Myocyte (in vitro differentiated cells): ENCODE results near the gene ZNF691. TPM values are rescaled to one million over a fixed set of nuclear protein-coding genes. Genes with fewer than 3 reads are reported as not detected.
A peak's percentile ranks its signal among the peaks of the same experiment; 100 is the strongest.
"Not testable (repeated sequence)": the region's sequence is repeated elsewhere in the genome, so short reads cannot be mapped to it uniquely, and the experiment has no call there.

Source experiments
- DNase-seq: peaks from one replicate; pipeline ENCODE4 v3.0.0-alpha.2; 2012; ENCODE audit warnings: low read depth
- polyA plus RNA-seq: library from polyadenylated mRNA; unstranded; fragments of >200 nt; gene quantifications from one replicate; pipeline ENCODE4 v1.2.1, GENCODE V29; 2012; ENCODE audit warnings: missing spikeins
- total RNA-seq: library from RNA; depleted of rRNA; stranded (reverse); fragments of >200 nt; gene quantifications from 2 replicates; pipeline ENCODE4 v1.2.3, GENCODE V29; 2014

The ZNF691 gene, protein sequence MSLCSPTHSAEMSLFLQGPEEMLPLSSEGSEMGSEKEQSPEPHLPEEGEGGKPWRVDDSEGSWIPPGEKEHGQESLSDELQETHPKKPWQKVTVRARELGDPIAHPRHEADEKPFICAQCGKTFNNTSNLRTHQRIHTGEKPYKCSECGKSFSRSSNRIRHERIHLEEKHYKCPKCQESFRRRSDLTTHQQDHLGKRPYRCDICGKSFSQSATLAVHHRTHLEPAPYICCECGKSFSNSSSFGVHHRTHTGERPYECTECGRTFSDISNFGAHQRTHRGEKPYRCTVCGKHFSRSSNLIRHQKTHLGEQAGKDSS
- total RNA-seq = 10.8 and 11.1 TPM in 2 replicates
- polyA plus RNA-seq = 7.8 TPM

DNA sequence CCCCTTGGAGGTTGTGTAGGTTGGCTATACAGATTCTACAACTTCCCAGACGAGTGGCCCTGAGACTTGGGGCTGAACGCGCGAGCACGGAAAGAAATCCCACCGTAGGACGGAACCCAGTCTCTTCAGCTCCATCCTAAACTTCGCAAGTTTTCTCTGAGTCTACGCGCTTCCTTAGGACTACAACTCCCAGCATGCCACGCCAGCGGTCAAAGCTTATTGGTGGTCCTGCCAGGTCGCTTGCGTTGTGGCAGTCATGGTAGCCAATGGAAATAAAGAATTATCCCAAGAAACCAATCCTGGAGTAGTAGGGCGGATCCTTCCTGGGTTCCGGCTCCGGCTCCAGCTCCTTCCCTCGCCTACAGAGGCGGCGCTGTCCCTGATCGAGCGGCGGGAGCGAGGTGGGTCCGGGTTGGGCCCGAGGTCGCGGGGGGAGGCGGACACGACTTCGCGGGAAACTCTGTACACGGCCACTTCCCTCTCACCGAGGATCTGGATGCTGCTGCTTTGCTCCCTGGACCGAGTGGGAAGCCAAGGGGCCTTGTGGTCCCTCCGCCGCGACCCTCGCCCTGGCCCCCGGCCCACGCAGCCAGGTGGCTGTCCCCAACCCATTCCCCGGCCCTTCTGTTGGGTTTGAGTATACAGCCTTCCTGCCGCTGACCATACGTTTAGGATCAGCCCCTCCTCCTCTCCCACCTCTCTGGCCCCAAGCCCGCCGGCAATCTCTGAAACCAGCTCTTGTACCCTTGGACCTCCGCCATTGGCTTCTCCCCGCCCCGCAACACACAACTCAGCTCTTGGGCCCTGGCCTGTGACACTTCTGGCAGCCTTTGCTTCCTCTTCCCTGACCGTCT lies at the start of gene ZNF691:
Gene ZNF691 (plus strand): TSS at position 357 of the 854 bp plus-strand sequence. CDS start 3,046 bp downstream, outside the sequence.
- DNase-seq = peak; percentile 98

DNA sequence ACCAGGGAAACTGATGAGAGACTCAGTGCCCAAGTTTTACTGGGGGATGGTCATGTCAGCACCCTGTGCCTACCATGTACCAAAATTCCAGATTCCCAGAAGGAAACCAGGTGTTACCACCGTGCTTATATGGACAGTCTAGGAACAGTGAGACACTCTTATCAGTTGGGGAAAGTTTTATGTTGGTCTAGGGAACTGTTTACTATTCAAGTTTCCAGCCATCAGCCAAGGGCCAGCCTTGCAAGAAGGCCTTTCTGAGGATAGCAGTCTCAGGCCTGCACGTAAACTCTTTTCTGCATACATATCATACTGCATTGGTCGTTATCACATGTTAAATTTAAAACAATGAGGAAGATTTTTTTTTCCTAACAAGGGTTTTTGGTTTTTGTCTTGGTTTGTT lies 49.0 kb upstream of the ZNF691 start:
- no peak for DNase-seq

GRCh38 chr1:42797979-42798378 lies 48.4 kb upstream of the ZNF691 start:
- no peak for DNase-seq

GRCh38 chr1:42801832-42802473 lies 44.5 kb upstream of the ZNF691 start:
- DNase-seq = peak; percentile 48

DNA sequence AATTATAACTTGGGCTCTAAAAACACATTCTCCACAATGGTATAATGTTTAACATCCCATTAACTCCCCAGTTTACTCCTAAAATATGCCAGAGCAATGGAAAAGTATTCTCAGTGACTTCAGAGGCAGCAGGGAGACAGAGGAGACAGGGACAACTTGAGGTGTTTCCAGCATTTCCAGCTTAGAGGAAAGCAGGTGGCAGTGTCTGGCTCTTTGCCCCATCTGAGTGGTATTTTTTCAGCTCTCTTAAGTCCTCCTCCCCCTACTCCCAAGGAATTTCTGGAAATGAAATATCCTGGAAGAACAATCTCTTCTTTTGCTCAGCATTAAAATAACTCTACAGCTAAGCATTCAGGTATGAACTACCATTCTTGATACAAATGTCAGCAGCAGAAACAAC lies 40.2 kb upstream of the ZNF691 start:
- DNase-seq = peak; percentile 57

DNA sequence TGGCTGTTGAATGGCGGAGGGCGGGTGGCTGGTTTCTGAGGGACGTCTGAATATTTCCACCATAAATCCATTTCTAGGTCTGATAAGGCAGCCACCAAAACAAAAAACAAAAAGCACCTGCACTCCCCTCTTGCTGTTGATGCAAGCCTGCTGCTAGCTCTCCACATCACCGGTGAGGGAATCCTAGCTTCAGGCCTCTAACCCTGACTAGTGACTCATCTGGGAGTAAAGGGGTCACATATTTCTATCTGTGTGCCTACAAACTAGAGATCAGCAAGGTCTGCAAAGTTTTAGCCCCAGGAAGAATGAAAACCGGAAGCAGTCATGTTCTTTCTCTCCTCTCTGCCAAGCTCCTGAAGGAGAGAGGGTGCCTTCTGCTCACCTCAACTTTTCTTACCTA lies 39.8 kb upstream of the ZNF691 start:
- peak; percentile 56 for DNase-seq

DNA sequence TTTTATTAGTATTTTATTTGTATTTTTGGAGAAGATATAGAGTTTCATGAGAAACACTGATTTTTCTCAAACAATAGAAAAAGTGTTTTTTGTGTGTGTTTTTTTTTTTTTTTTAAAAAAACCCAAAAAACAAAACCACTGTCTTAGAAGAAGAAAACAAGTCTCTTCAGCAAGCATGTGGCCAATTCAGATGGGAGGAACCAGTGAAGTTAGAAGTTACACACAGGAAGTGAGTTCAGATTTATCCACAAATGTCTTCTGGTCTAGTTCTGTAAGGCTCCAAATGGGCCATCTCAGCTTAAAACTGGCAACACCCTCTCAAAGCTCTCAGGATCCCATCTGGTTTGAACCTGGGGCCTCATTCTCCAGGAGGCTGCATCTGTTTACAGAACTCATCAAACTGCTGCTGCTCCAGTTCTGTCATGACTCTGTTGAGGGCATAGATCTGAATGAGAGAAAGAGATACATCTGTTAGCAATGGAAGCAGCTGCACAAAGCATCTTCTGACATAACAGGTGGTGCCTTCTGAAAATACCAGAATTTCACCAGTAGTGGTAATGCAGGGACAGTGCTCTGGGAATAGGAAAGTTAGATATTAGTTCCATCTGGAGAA lies 39.3 kb upstream of the ZNF691 start:
- DNase-seq = peak; percentile 91

DNA sequence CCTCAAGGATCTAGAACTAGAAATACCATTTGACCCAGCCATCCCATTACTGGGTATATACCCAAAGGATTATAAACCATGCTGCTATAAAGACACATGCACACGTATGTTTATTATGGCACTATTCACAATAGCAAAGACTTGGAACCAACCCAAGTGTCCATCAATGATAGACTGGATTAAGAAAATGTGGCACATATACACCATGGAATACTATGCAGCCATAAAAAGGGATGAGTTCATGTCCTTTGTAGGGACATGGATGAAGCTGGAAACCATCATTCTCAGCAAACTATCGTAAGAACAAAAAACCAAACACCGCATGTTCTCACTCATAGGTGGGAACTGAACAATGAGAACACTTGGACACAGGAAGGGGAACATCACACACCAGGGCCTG lies 31.6 kb upstream of the ZNF691 start:
- DNase-seq = not testable (repeated sequence)

- DNase-seq = no peak
Observed at GRCh38 chr1:42815941-42816584, 30.4 kb upstream of the ZNF691 start.

- DNase-seq = peak; percentile 88
Observed at GRCh38 chr1:42816585-42817439, 29.6 kb upstream of the ZNF691 start, which contains the start of the genes ERMAP and SVBP. Gene ERMAP, plus strand, starts transcription at chr1:42817122. Its CDS starts 13,327 bp downstream, at chr1:42830449. Gene SVBP, minus strand, starts transcription at chr1:42817397. Its CDS starts 853 bp downstream, at chr1:42816544.

GRCh38 chr1:42817440-42817767 lies 29.0 kb upstream of the ZNF691 start:
- no peak for DNase-seq

DNA sequence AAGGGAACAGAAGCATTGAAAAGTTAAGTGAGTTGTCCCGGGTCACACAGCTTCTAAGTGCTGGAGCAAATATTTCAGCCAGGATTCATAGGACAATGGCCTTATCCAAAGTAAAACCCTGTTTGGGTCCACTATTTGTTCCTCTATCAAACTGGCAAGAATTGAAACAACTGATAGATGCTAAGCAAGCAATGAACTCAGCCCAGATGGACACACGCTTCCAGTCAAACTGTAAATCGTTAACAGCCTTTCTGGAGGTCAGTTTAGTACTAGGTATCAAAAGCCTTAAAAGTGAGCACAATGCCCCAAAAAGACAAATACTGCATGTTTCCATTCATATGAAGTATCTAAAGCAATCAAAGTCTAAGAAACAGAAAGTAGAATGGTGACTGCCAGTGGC lies 28.4 kb upstream of the ZNF691 start:
- DNase-seq = no peak

- no peak for DNase-seq
Observed at GRCh38 chr1:42820813-42821212, 25.6 kb upstream of the ZNF691 start.

DNA sequence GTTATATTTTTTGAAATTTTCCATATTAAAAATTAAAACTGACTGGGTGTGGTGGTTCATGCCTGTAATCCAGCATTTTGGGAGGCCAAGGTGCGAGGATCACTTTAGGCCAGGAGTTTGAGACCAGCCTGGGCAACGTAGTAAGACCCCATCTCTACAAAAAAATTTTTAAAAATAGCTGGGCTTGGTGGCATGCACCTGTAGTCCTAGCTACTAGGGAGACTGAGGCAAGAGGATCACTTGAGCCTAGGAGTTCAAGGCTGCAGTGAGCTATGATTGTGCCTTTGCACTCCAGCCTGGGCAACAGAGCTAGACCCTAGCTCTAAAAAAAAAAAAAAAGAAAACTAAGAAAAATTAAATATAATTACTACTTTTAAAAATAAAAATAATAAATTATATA lies 24.7 kb upstream of the ZNF691 start:
- no peak for DNase-seq

DNA sequence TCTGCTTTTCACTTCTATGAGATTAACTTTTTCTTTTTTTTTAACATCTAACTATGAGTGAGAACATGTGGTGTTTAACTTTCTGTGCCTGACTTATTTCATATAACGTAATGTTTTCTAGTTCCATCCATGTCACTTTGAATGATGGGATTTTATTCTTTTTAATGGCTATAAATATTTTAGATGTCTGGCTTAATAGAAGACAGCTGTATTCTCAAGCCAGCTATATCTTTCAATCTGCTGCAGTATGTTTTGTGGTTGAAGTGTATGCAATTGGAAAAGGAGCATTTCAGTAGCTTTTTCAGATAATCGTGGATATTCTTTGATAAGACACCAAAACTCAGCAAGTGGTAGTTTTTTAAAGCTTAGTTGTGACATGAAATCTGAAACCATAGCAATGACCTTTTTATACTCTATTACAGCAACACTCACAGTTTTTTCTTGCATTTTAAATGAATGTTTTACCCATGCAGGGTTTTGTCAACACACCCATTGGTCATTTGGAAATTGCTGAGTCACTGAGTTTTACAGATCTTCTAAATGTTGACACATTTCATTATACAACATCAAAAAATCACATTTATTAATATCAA lies 23.5 kb upstream of the ZNF691 start:
- no peak for DNase-seq

- no peak for DNase-seq
Observed at GRCh38 chr1:42824481-42825035, 21.9 kb upstream of the ZNF691 start.

DNA sequence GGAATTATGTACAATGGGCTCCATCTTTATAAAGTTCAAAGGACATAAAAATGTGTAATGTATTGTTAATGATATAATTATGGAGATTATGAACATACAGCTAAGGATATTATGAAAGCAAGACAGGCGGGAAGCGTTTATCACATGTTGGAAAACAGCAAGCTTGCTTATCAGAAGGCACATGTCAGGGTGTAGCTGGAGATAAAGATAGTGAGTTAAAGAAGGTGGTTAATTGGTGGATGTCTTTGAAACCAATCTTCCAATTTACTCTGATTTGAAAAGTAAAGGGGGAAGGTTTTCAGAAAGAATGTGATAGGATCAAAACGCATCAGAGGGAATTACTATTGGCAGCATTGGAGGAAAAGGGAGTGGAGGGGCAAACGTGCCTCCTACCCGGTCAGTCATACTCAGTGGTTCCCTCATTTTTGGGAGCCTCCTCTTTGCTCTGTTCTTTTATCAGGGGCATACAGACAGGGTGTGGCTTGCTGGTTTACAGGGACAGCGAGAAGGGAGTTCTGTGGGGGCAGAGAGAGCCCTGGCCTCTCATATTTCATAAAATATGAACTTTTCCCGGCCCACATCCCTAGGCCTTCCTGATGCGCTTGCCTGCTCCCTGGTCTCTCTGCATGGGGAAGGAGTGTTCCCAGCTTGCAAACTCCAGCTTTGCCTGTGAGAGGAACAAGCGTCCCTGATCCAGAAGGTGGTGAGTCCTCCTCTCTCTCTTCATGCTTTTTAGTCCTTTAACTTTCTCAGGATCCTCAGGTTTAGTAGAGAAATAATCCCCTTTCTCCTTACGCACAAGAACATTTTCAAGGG lies 21.2 kb upstream of the ZNF691 start:
- no peak for DNase-seq

GRCh38 chr1:42830631-42831030 lies 15.8 kb upstream of the ZNF691 start:
- no peak for DNase-seq
